Left renal pelvis (tissue), 4 donors: Measurements from ENCODE around the gene CSMD2. TPM values are rescaled to one million over a fixed set of nuclear protein-coding genes. Genes with fewer than 3 reads are reported as not detected.

Experiments
- DNase-seq, 4 donors: peaks; one replicate each; pipeline ENCODE4 v3.0.0-alpha.2; 2013; ENCODE audit warnings: low read depth in 4 of 4, low spot score in 3 of 4
- polyA plus RNA-seq, 4 donors: library from polyadenylated mRNA; unstranded; fragments of 120-200 nt; gene quantifications; one replicate each; pipeline ENCODE4 v1.2.1, GENCODE V29; 2013; ENCODE audit not compliant: insufficient read length in 4 of 4

The CSMD2 gene
- polyA plus RNA-seq, 4 donors = 0.29 to 1.3 (median 0.72) TPM

DNA sequence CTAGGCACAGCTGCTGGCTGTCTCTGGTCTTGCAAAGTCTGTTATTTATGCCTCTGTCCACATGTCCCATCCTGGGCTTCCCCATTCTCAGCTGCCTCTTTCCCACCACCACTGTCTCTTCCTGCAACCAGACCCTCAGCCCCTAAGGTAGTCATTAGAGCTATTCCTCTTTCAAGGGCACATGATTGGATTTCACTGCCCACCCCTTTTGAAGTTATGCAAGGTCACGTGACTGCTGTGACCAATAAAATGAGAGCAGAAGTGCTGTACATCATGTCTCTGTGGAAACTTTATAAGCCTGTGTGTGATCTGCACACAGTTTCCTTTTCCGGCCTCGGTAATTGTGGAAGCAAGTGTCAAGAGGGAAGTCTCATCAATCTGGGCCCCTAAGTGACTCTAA is 437.7 kb downstream of the CSMD2 start:
- no peak for DNase-seq

DNA sequence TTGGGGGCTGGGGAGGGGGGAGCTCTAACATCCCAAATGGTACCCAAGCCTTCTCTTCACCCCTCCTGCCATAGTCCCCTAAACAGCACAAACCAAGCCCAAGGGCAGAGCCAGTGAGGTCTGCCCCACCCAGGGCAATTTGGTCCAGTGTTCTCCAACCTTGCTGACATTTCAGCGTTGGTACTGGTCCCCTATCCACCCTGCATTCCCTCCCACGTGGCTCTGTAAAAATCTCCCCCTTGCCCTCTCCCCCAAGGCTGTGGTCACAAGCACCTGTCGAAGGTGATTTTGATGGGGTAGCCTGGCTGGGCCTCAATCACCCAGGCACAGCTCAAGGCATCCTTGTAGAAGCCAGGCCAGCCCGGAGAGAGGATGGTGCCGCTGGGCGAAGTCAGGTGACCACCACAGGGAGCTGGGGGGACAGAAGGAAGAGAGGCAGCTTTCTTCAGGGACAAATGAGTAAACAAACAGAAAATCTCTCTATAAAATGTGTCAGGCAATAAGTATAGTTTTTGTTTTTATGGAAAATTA is 438.7 kb downstream of the CSMD2 start:
- no peak for DNase-seq

DNA sequence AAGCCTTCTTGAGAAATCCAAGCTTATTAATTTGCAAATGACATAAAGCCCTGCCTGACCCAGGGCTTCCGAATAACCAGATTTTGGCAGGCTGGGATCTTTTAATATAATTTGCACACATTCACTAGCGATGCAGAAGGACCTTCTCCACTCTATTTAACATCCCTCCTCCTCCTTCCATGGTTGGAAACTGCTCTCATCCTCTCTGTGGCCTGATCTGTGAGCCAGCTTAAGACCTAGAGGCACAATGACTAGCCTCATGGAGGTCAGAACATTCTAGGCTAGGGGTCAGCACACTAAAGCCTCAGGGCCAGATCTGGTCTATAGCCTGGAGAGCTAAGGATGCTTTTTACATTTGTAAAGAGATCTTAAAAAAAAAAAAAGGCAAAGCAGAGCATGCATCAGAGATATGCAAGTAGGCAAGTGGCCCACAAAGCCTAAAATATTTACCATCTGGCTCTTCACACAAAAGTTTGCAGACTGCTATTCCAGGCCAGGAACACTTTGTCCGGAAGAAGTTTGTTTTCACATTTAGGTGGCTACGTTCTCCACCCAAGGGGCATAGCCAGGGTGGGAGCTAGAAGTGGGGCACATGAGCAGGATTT is 439.4 kb downstream of the CSMD2 start:
- no peak for DNase-seq

DNA sequence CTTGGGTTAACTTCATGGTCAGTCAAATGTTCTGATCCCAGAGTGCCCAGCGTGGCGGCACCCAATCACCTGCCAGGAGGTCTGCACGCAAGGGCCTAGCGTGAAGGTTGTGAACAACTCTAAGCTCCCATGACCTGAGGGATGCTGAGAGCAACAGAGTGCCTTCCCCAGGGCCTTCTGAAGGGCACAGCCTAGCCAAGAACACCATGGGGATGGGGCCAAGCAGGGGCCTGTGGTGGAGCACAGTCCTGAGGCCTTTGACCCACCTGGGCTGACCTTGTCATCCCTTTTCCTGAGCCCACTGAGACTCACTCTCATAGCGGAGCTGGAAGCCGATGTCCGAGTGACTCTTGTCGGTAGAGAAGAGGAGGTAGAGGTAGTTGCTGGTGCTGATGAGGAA is 440.0 kb downstream of the CSMD2 start:
- DNase-seq = no peak

DNA sequence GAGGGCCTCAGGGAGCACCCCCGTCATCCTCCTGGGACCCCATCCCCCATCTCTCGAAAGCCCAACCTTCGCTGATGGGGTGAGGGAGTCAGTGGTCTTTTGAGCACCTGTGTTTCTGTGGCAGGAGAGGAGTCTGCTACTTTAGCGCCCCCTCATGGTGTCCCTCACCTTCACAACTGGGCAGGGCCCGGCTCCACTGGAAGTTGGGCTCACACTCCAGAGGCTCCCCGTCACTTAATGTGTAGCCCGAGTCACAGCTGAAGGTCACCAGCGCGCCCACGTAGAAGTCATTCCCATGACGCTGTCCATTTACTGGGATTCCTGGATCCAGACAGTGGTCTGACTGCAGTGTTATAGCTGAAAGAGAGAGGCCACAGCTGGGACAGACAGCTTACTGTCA is 440.7 kb downstream of the CSMD2 start:
- no peak for DNase-seq

DNA sequence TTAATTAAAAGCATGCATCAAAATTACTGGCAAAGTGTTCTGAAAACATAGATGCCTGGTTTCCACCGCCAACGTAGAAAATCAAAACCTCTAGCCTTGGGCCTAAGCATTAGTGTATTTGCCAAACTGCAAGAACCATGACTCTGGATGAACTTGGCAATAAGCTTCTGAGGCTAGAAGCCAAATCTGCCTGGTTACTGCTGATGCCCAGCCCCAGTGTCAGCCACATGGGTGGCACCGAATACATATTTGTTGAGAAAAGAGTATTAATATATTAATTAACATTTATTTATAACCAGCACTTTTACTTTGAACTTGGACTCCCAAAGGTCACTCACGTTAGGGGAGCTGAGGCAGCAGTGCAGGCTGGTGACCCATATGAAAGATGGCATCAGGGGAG is 441.8 kb downstream of the CSMD2 start:
- DNase-seq = no peak

DNA sequence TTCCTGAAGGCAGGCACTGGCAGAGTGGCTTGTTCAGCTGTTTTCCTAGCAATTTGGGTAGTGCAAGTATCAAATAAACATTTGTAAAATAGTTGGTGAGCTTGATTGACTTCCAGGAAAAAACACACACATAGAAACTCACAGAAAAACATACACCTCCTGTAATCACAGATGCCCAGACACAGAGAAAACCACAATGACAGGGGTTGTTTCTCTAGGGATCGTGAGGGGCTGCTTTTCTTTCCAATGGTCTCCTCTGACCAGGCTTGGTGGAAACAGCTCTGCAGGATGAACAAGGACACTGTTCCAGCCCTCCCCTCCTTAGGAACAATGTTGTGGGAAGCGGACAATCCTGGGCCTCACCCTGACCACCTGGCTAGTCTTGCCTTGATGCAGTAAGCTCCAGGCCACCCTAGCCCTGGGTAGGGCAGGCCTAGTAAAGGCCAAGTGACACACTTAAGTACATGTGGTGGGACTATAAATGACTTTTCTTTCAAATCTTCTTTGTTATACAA is 443.7 kb downstream of the CSMD2 start:
- no peak for DNase-seq

DNA sequence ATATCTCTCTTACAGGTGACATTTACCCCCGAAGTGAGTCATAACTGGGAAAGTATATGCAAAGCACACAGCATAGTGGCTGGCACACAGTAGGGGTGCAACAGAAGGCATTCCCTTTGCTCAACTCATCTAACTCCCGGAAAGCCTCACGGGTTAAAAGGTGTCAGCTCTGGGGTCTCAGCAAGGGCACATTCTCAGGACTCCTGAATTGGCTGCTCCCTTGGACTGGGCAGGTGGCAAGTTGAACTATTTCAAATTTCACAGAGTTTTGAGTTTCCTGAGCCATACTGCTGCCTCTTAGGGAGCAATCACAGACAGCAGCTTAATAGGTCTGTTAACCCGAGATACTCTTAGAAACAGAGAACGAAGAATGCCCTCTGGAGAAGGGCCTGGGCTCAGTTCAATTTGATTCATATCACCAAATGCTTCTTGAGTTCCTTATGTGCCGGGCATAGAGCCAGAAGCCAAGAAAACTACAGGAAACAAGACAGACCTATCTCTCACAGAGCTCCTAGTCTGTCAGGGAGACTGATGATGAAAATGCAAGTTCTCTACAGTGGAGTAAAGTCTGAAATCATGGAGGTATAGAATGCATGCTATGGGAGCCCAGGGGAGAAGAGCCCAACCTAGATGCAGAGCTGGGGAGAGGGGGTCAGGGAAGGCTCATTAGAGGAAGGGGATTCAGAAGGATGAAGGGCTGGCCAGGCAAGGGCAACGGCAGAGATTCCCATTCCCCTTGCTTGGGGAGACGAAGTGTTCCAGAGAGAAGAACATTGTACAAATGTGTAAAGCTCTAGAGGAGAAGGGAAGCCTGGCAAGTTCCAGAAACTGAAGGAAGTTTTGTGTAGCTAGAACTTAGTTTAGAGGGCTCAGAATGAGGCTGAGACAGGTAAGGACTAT is 445.0 kb downstream of the CSMD2 start:
- no peak for DNase-seq

DNA sequence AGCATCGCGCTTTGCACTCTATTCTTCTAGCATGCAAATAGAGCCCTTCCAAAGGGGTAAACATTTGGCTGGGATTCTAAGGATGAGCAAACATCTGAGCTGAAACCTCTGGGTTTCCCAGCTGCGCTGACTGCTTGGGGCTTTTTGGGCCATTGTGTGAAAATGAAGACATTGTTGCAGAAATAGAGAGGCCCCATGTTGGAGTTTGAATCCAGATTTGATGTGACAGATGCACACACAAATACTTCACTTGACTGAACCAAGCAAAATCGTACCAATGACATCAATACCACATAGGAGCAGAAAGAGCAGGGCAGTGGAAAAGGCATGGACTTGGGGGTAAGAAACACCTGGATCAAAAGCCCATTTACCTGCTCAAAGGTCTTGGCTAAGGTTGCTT is 445.7 kb downstream of the CSMD2 start:
- no peak for DNase-seq

DNA sequence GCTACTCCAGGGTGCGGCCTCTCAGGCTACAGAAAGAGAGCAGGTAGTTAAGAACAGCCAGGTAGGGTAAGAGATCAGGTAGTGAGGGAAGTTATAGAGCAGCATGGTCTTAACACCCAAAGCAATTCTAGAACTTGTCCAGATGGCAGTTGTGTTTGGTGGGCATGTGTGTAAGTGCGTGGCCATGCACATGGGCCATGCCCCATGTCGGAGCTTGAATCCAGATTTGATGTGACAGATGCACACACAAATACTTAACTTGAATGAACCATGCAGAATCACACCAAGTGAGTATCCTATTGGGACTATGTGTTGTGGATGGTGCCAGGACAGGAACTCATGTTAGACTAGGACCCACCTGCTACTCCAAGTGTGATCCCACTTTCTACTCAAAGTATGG is 446.8 kb downstream of the CSMD2 start:
- no peak for DNase-seq

DNA sequence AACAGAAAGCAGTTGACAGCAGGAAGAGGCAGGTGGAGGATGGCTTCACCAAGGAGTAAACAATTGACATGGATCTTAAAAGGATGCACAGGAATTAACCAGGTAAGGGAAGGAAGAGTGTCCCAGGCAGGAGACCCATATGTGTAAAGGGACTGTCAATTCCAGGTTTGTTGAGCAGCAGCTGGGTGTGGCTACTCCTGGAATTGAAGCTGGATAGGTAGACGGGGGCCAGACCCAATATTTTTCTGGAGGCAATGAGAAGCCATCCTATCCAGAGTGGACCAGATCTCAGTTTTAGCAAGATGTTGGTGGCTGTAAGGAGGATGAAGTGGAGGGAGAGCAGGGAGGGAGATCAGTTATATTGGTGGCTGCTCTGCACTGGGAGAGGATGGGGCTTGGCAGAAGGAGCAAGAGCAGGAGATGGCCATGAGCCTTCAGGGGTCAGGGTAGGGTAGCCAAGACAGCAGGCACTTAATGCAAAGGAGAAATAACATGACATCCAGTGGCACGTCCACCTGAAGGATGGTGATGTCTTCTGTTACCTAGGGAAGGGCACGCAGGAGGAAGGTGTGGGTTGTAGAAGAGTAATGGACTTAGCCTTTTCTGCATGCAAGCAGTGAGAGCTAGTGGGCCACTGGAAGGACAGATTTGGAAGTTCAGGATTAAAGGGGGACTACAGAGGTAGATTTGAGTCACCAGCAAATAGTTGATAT is 447.9 kb downstream of the CSMD2 start:
- DNase-seq = no peak

DNA sequence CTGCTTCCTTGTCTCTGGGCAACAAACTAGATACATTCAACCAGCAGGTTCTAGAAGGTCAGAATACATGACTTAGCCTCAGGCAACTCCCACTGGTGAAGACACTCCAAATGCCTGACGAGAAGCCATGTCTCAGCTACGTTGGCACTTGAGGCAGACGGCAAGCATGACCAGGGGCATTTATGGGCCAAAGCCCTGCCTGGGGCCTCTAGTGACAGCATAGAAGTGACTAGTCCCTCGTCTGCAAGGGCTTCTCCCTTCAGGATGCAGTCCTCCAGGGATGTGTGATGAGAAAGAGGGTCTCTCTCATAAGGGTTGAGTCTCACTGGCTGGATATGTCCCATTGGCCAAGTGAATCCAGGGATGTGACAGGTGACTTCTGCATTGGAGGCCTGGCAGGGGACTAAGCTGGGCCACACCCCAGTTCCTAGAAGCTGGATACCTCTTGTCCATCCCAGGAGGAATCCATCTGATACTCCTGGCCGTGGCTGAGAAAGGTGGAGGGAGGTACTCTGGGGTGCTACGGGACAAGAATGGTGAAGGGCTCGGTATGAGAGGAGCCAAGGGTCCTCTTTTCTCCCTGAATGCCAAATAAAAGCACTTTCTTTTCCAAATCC is 449.7 kb downstream of the CSMD2 start:
- DNase-seq = no peak

DNA sequence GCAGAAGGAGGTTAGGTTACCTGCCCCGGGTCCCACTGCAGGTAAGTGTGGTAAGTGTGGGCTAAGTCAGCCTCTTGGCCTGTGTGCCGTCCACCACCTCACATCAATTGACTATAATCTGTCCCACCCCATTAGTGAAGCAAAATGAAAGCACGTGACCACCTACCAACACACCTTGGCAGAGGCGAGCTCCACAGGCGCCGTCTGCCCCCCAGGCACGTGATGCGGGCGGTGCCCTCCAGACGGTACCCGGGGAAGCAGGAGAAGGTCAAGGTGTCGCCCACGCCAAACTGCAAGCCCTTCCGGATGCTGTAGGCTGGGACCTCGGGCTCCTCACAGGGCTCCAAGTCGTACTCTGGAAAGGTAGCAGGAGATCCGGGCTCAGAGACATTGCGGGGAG is 450.6 kb downstream of the CSMD2 start:
- DNase-seq = no peak

DNA sequence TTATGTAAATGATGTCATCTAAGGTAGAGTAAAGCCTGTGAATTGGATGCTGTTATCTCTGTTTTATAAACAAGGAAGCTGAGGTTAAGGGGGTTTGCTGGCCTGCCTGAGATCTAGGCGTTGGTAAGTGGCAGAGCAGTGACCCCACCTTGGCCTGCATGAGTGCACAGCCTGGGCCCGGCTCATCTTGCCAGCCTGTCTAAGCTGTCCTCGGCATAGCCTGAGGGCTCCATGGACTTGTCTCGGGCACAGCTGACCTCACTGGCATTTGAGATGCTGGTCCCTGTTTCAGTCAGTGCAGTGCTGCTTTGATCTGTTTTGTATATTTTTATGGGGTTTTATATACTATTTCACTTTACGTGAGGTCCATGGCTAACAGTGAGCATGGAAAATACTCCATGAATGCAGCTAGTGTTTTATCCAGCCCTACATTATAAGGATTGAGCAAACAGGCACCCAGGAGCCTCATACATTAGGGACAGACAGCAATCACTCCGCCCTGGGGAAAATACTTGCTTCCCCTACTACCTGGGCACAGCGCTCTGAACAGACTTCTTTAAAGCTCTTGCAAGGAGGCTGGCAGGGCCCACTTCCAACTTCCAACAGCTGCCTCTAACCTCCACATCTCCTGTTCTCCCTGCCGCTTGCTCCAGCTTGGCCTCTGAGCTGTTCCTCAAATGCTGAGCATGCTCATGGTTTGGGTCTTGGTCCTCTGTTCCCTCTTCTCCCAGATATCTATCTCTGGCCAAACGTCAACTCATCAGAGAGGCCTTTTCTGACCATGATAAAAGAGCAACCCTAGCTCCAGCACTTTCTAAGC is 451.8 kb downstream of the CSMD2 start:
- no peak for DNase-seq

DNA sequence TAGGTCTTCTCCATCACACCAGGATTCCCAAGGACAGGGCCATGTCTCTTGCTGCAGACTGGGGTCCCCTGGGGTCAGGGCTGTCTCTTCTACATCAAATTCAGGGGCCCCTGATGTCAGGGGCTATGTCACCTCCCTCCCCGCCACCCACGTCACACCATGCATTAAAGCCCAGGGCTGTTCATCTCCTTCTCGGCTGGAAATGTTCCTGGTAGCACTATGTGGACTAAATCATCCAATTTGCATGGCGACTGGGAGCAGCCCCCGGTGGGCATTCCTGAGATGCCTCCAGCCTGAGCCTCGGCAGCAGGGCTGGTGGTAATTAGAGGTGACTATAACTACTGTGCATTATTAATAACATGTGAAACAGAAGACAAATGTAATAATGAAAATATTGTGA is 452.8 kb downstream of the CSMD2 start:
- no peak for DNase-seq

DNA sequence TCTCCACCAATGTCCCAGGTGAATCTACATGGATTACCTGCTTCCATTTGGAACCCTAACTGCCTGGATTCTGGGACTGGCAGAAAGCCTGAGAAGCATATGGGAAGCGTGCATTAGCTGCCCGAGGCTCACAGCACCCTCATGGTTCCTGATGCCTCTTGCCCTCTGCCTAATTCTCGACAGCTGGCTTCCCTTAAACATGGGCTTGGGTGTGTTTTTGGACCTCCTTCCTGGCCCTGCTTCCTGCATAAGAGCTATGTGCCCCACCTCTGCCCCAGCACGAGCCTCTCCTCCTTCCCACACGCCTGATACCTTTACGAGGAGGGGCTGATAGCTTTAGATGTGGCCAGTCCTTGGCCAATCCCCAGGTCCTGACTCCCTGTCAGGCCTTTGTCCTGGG is 453.5 kb downstream of the CSMD2 start:
- no peak for DNase-seq

DNA sequence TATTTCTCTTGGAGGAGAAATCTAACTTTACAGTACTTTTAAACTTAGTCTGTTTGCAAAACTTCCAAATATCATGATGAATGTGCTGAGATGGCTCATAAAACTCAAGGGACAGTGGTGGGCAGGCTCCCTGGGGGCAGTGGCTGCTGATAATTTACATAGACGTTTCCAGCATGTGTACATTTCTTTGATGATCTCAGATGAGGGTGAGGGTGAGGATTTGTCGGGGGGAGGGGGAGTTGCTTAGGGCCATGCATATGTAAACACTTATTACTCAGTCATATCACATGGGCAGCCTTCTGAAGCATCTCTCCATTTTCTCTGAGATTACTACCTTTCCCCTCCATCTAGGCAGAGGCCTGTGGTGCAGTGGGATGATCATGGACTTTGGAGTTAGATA is 454.1 kb downstream of the CSMD2 start:
- no peak for DNase-seq

DNA sequence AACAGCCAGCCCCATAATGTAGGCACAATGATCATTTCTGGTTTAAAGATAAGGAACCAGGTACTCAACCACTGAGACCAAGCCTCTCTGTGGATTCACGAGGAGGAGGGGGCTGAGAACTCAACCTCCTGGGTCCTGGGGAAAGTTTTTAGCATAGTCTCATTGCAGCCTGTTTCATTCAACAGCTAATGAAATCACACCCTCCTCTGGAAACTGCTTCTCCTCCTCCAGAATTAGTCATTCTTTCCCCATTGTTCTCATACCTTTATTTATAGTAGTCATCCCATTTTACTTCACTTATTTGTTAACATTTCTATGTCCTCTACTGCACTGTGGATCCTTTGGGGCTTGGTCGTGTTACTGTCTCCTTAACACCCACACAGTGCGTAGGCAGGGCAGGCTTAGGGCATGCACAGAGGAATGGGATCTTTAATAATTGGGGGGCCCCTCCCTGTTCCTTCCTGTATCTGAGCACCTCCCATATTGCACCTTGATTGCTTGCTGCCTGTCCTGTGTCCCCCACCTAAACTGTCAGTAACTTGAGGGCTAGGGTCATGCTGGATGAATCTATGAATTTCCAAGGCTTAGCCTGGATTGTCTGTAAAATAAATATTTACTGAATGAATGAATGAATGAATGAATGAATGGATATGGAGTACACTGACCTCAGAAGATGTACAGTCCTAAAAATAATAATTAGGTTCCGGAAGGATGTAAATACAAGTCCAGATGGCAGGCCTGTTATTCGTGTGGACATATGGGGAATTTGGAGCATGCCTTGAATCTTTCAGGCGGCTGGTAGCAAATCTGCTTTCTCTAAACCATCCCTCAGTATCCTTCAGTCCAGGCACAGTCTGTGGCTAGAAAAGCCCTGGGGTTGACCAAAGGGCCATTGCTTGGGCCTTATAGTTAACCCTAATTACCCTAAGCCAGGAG is 455.0 kb downstream of the CSMD2 start:
- DNase-seq = no peak
